B cell (primary cell): ENCODE data around the gene MATN3.

Experiments
- EZH2 ChIP-seq: IDR thresholded peaks from 2 replicates; pipeline ENCODE4 v1.6.1; 2012; ENCODE audit warnings: borderline replicate concordance, low read depth, mild to moderate bottlenecking, moderate library complexity, low read length; ENCODE audit not compliant: insufficient read depth, poor library complexity, severe bottlenecking
- TF ChIP-seq, protein P1 (sequence below): fragments of 200-600 bp; IDR thresholded peaks from one replicate; pipeline ENCODE4 v1.8.0; 2022; ENCODE audit warnings: antibody characterized with exemption, mild to moderate bottlenecking

DNA sequence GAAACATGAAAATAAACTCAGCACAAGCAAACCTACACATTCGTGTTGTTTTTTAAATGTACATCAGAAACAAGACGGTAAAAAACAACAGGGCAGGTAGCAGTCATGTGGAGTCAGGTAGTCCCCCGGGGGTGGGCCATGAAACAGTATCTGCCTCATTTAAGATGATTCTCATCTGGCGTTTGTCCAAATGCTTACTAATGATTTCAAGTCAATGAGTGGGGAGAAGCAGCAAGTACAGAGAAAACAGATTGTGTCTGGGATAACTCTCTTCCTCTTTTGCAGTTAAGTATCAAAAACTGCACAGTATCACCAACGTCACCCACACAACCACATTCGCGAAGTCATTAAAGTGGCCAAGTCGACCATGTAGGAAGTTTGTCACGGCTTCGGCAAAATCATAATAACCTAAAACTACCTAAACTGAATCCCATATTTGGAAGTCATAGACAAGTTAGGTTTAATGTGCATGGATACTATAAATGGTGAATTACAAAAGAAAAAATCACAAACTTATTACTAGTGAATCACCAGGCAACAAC lies 37.7 kb upstream of the MATN3 start:
- TF ChIP-seq, protein P1, sequence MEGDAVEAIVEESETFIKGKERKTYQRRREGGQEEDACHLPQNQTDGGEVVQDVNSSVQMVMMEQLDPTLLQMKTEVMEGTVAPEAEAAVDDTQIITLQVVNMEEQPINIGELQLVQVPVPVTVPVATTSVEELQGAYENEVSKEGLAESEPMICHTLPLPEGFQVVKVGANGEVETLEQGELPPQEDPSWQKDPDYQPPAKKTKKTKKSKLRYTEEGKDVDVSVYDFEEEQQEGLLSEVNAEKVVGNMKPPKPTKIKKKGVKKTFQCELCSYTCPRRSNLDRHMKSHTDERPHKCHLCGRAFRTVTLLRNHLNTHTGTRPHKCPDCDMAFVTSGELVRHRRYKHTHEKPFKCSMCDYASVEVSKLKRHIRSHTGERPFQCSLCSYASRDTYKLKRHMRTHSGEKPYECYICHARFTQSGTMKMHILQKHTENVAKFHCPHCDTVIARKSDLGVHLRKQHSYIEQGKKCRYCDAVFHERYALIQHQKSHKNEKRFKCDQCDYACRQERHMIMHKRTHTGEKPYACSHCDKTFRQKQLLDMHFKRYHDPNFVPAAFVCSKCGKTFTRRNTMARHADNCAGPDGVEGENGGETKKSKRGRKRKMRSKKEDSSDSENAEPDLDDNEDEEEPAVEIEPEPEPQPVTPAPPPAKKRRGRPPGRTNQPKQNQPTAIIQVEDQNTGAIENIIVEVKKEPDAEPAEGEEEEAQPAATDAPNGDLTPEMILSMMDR, result no peak
- no peak for TF ChIP-seq EZH2
